H9 (cell line): ENCODE measurements around the gene TMC6. TPM values are rescaled to one million over a fixed set of nuclear protein-coding genes. Genes with fewer than 3 reads are reported as not detected.

Source experiments
- DNase-seq: peaks from one replicate; pipeline ENCODE4 v3.0.0-alpha.2; 2017
- H2AFZ ChIP-seq: one replicate; pipeline ENCODE4 v1.6.1; 2013; ENCODE audit warnings: mild to moderate bottlenecking, low read length, control low read depth, moderate library complexity
- H2AK5ac ChIP-seq: 2 replicates; pipeline ENCODE4 v1.6.1; 2013; ENCODE audit warnings: low read length, control low read depth, mixed read lengths; ENCODE audit not compliant: insufficient read length
- H2BK120ac ChIP-seq: one replicate; pipeline ENCODE4 v1.6.1; 2013; ENCODE audit warnings: low read depth, mild to moderate bottlenecking, low read length, control low read depth, inconsistent platforms; ENCODE audit not compliant: poor library complexity, severe bottlenecking
- H2BK12ac ChIP-seq: 2 replicates; pipeline ENCODE4 v1.6.1; 2013; ENCODE audit warnings: low read length, control low read depth, mixed read lengths, low read depth; ENCODE audit not compliant: insufficient read length
- H2BK15ac ChIP-seq: 2 replicates; pipeline ENCODE4 v1.6.1; 2013; ENCODE audit warnings: low read depth, low read length, control low read depth
- H2BK20ac ChIP-seq: one replicate; pipeline ENCODE4 v1.6.1; 2013; ENCODE audit warnings: low read depth, mild to moderate bottlenecking, low read length, control low read depth, inconsistent platforms; ENCODE audit not compliant: poor library complexity, severe bottlenecking
- H2BK5ac ChIP-seq: 2 replicates; pipeline ENCODE4 v1.6.1; 2013; ENCODE audit warnings: low read length, control low read depth, mixed read lengths; ENCODE audit not compliant: insufficient read length
- H3K14ac ChIP-seq: 2 replicates; pipeline ENCODE4 v1.6.1; 2013; ENCODE audit warnings: low read length, control low read depth; ENCODE audit not compliant: insufficient read depth
- H3K18ac ChIP-seq: 2 replicates; pipeline ENCODE4 v1.6.1; 2013; ENCODE audit warnings: low read depth, mild to moderate bottlenecking, mixed read lengths, low read length, control low read depth; ENCODE audit not compliant: insufficient read length
- H3K23ac ChIP-seq: 2 replicates; pipeline ENCODE4 v1.6.1; 2013; ENCODE audit warnings: low read length, control low read depth, mixed read lengths, low read depth; ENCODE audit not compliant: insufficient read length
- H3K23me2 ChIP-seq: 2 replicates; pipeline ENCODE4 v1.6.1; 2013; ENCODE audit warnings: low read depth, mild to moderate bottlenecking, mixed read lengths, low read length, control low read depth; ENCODE audit not compliant: insufficient read length, poor library complexity, severe bottlenecking
- H3K27ac ChIP-seq: 2 replicates; pipeline ENCODE4 v1.5.1; 2013; ENCODE audit warnings: low read length, control low read depth, mixed read lengths, low read depth; ENCODE audit not compliant: insufficient read length
- H3K27me3 ChIP-seq: 2 replicates; pipeline ENCODE4 v1.6.1; 2013; ENCODE audit warnings: low read length, control low read depth, inconsistent platforms; ENCODE audit not compliant: insufficient read depth
- H3K4ac ChIP-seq: 2 replicates; pipeline ENCODE4 v1.6.1; 2013; ENCODE audit warnings: low read depth, mild to moderate bottlenecking, control low read depth, inconsistent platforms, low read length, moderate library complexity
- H3K4me1 ChIP-seq: 2 replicates; pipeline ENCODE4 v1.6.1; 2013; ENCODE audit warnings: low read length, control low read depth, inconsistent platforms; ENCODE audit not compliant: insufficient read depth
- H3K4me2 ChIP-seq: 2 replicates; pipeline ENCODE4 v1.6.1; 2013; ENCODE audit warnings: low read length, control low read depth, mixed read lengths; ENCODE audit not compliant: insufficient read length, insufficient read depth
- H3K56ac ChIP-seq: 2 replicates; pipeline ENCODE4 v1.6.1; 2013; ENCODE audit warnings: low read depth, mild to moderate bottlenecking, mixed read lengths, low read length, control low read depth; ENCODE audit not compliant: insufficient read length
- H3K79me1 ChIP-seq: 2 replicates; pipeline ENCODE4 v1.6.1; 2013; ENCODE audit warnings: low read depth, mild to moderate bottlenecking, moderate library complexity, low read length, control low read depth, inconsistent platforms; ENCODE audit not compliant: insufficient read depth, poor library complexity, severe bottlenecking
- H3K79me2 ChIP-seq: 2 replicates; pipeline ENCODE4 v1.6.1; 2013; ENCODE audit warnings: low read length, control low read depth, inconsistent platforms; ENCODE audit not compliant: insufficient read depth
- H3K9ac ChIP-seq: 2 replicates; pipeline ENCODE4 v1.6.1; 2013; ENCODE audit warnings: low read length, control low read depth, mixed read lengths; ENCODE audit not compliant: insufficient read length; ENCODE audit errors: extremely low read depth
- H3K9me3 ChIP-seq: one replicate; pipeline ENCODE4 v1.6.1; 2013; ENCODE audit warnings: low read depth, low read length, inconsistent platforms; ENCODE audit not compliant: control insufficient read depth
- H3T11ph ChIP-seq: one replicate; pipeline ENCODE4 v1.6.1; 2013; ENCODE audit warnings: mild to moderate bottlenecking, low read length, control low read depth, inconsistent platforms
- H4K20me1 ChIP-seq: one replicate; pipeline ENCODE4 v1.6.1; 2013; ENCODE audit not compliant: control insufficient read depth, insufficient read length, insufficient read depth
- H4K5ac ChIP-seq: 2 replicates; pipeline ENCODE4 v1.6.1; 2013; ENCODE audit warnings: low read depth, mild to moderate bottlenecking, mixed read lengths, low read length, control low read depth; ENCODE audit not compliant: insufficient read length
- H4K8ac ChIP-seq: replicated peaks from 2 replicates; pipeline ENCODE4 v1.6.1; 2013; ENCODE audit warnings: low read length, control low read depth, mixed read lengths, low read depth; ENCODE audit not compliant: insufficient read length
- H4K91ac ChIP-seq: 2 replicates; pipeline ENCODE4 v1.6.1; 2013; ENCODE audit warnings: low read depth, mild to moderate bottlenecking, moderate library complexity, mixed read lengths, low read length, control low read depth; ENCODE audit not compliant: insufficient read length
- H3K27ac Mint-ChIP-seq, 3 experiments: 2 replicates in 2 of 3; 3 replicates in 1 of 3; pipeline ENCODE4 v1.8.0; 2020 to 2021; ENCODE audit warnings: mixed read lengths in 3 of 3, mild to moderate bottlenecking in 1 of 3, moderate library complexity in 1 of 3
- H3K27me3 Mint-ChIP-seq: 2 replicates; pipeline ENCODE4 v1.8.0; 2021; ENCODE audit warnings: low read depth, mild to moderate bottlenecking, moderate library complexity, mixed read lengths
- H3K36me3 Mint-ChIP-seq, 3 experiments: 2 replicates in 2 of 3; 3 replicates in 1 of 3; pipeline ENCODE4 v1.8.0; 2020 to 2021; ENCODE audit warnings: low read depth in 3 of 3, mixed read lengths in 3 of 3; ENCODE audit not compliant: insufficient read depth in 1 of 3
- H3K4me1 Mint-ChIP-seq, 2 experiments: 2 replicates each; pipeline ENCODE4 v1.8.0; 2020; ENCODE audit warnings: mixed read lengths in 2 of 2
- H3K4me3 Mint-ChIP-seq, 2 experiments: 2 replicates in 1 of 2; 3 replicates in 1 of 2; pipeline ENCODE4 v1.8.0; 2020 to 2021; ENCODE audit warnings: mild to moderate bottlenecking in 2 of 2, mixed read lengths in 2 of 2, moderate library complexity in 1 of 2
- H3K9me3 Mint-ChIP-seq, 2 experiments: 2 replicates in 1 of 2; 3 replicates in 1 of 2; pipeline ENCODE4 v1.8.0; 2020; ENCODE audit warnings: mild to moderate bottlenecking in 2 of 2, mixed read lengths in 2 of 2, moderate library complexity in 1 of 2
- CTCF ChIP-seq: fragments of 200-600 bp; sonication (generic); conservative IDR thresholded peaks from 3 replicates; pipeline ENCODE4 v1.8.0; 2021; ENCODE audit warnings: antibody characterized with exemption, mild to moderate bottlenecking
- WGBS: extraction: QIAGEN DNeasy Blood & Tissue Kit; methylation state at CpG from one replicate; pipeline ENCODE4 v1.1.7; 2013; ENCODE audit warnings: missing lambda C conversion rate, low lambda C conversion rate, mixed read lengths; ENCODE audit not compliant: insufficient read length; ENCODE audit errors: extremely low coverage; 5-methylcytosine and 5-hydroxymethylcytosine counted together
- total RNA-seq: library from RNA; stranded (reverse); gene quantifications from 2 replicates; pipeline ENCODE4 v1.2.1, GENCODE V29; 2021

Gene TMC6
- total RNA-seq, 1 experiment from 2014 or later, result 86.8 TPM

DNA sequence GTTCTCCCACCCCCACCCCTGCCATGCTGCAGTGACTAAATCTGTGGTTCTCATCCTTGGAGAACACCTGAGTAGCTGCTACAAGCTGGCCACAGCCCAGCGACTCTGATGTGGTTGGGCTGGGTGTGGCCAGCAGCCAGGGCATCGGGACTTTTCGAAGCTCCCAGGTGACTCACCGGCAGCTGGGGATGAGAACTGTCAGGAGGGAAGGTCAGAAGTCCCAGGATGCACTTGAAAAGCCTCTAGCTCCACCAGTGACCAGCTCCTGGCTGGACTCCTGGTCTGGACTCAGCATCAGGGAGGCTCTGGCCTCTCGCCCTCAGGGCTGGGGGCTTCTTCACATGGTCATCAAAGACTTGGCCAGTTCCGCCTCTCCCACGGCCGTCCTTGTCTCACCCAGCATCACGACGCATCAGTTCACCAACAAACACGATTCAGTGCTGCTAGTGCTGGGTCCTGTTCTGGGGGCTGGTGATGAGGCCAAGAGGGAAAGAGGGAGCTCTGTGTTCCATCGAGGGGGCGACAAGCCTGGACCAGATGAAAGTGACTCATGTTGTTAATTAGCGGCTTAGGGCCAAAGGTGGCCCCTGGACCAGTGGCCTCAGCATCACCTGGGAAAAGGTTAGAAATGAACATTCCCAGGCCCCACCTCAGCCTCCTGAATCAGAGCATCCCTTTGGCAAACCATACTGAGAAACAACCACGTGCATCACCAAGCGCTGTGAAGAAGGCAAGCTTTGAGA is 13.7 kb upstream of the TMC6 start:
- no peaks in the 10 kb centered on the region for H3K79me2 ChIP-seq
- no peak overlapping the region for H3T11ph ChIP-seq
- H3K36me3 Mint-ChIP-seq, result no peaks in the 10 kb centered on the region
- peaks cover 3 to 25% of the 10 kb centered on the region in 2 experiments for H3K4me1 Mint-ChIP-seq
- H2BK15ac ChIP-seq, result no peak overlapping the region
- H2BK5ac ChIP-seq, result no peak overlapping the region
- H3K23ac ChIP-seq, result no peak overlapping the region
- no peak overlapping the region for H3K56ac ChIP-seq
- no peaks in the 10 kb centered on the region for H3K9me3 ChIP-seq
- peaks cover 2% of the 10 kb centered on the region; the same call in 1 of the 2 replicates for H3K27me3 Mint-ChIP-seq
- H3K27me3 ChIP-seq, result no peaks in the 10 kb centered on the region
- WGBS, result no CpG with 5 or more reads among the region's 16 CpGs
- no peak overlapping the region; a peak in 1 of 7 replicates for H3K27ac Mint-ChIP-seq
- H3K4ac ChIP-seq, result no peak overlapping the region
- H2AFZ ChIP-seq, result no peak overlapping the region
- H3K14ac ChIP-seq, result no peak overlapping the region
- peaks cover 3% of the 10 kb centered on the region; the same call in 1 of the 2 replicates for H3K4me1 ChIP-seq
- no peak overlapping the region for H2AK5ac ChIP-seq
- no peak overlapping the region for H4K91ac ChIP-seq
- H3K18ac ChIP-seq, result no peak overlapping the region
- H3K4me2 ChIP-seq, result no peak overlapping the region
- H2BK12ac ChIP-seq, result no peak overlapping the region
- no peak overlapping the region for H3K4me3 Mint-ChIP-seq
- no peak overlapping the region for H4K8ac ChIP-seq
- no peaks in the 10 kb centered on the region for H3K79me1 ChIP-seq
- DNase-seq, result no peak
- H3K27ac ChIP-seq, result no peak overlapping the region
- H3K9me3 Mint-ChIP-seq, result no peaks in the 10 kb centered on the region; a peak in 1 of 5 replicates
- H3K9ac ChIP-seq, result no peak overlapping the region
- H2BK120ac ChIP-seq, result no peak overlapping the region
- TF ChIP-seq CTCF, result no peak
- H2BK20ac ChIP-seq, result no peak overlapping the region
- H4K20me1 ChIP-seq, result no peaks in the 10 kb centered on the region
- no peak overlapping the region for H4K5ac ChIP-seq
- H3K23me2 ChIP-seq, result no peaks in the 10 kb centered on the region
